A549 (cell line): ENCODE results near the gene GRIK4. TPM values are rescaled to one million over a fixed set of nuclear protein-coding genes. Genes with fewer than 3 reads are reported as not detected.

Source experiments
- ATAC-seq, 2 experiments: fragments of 200-7000 bp in 1 of 2; fragments of >200 bp in 1 of 2; cut with Nextera tagmentation in 1 of 2; cut with Tn5 transposase in 1 of 2; 3 replicates each; pipeline versions ENCODE4 v1.8.0 to v1.9.1; 2018 to 2020; ENCODE audit warnings: mild to moderate bottlenecking in 1 of 2, moderate library complexity in 1 of 2
- CTCF ChIA-PET: fragments of 300-600 bp; sonication (Branson Sonifier 250); formaldehyde crosslinking; extraction: SDS; loops from one replicate; lab custom pipeline; 2021; ENCODE audit warnings: antibody characterized with exemption, inconsistent platforms; lab: Yijun Ruan, JAX
- POLR2A ChIA-PET: fragments of 350-600 bp; formaldehyde crosslinking; extraction: SDS; loops from one replicate; lab custom pipeline; 2021; ENCODE audit warnings: antibody characterized with exemption, inconsistent platforms; lab: Yijun Ruan, JAX
- DNase-seq, 2 experiments: peaks; one replicate each; pipeline versions ENCODE4 v3.0.0 to v3.0.0-alpha.2; 2011 to 2016; ENCODE audit warnings: low read depth in 1 of 2, low spot score in 1 of 2
- FAIRE-seq: peaks from 2 replicates; lab custom pipeline; 2011; peaks lifted over from hg19 to GRCh38; lab: Jason Lieb, UNC
- H3K27ac ChIP-seq, 2 experiments: fragments of >200 bp; sonication (Bioruptor Twin); formaldehyde crosslinking; 3 replicates each; pipeline ENCODE4 v1.5.1; 2016 to 2017
- H3K4me1 ChIP-seq: fragments of >200 bp; sonication (Bioruptor Twin); formaldehyde crosslinking; 3 replicates; pipeline ENCODE4 v1.6.1; 2016
- H3K4me2 ChIP-seq: fragments of >200 bp; sonication (Bioruptor Twin); formaldehyde crosslinking; 3 replicates; pipeline ENCODE4 v1.6.1; 2016
- H3K4me3 ChIP-seq: fragments of >200 bp; sonication (Bioruptor Twin); formaldehyde crosslinking; 3 replicates; pipeline ENCODE4 v1.5.1; 2016
- H3K9me3 ChIP-seq: fragments of >200 bp; sonication (Bioruptor Twin); formaldehyde crosslinking; 3 replicates; pipeline ENCODE4 v1.6.1; 2016
- ATOH8 ChIP-seq: fragments of 250-450 bp; sonication (Bioruptor Pico); IDR thresholded peaks from 2 replicates; pipeline ENCODE4 v1.5.0; 2020; ENCODE audit warnings: low read depth, mild to moderate bottlenecking, moderate library complexity
- BCL3 ChIP-seq: fragments of >200 bp; sonication (Bioruptor Twin); formaldehyde crosslinking; IDR thresholded peaks from 3 replicates; pipeline ENCODE4 v1.6.1; 2016
- BHLHE40 ChIP-seq: IDR thresholded peaks from 2 replicates; pipeline ENCODE4 v1.6.1; 2012; ENCODE audit warnings: low read depth, low read length, inconsistent platforms
- CBX2 ChIP-seq: fragments of 200-600 bp; sonication (generic); IDR thresholded peaks from 2 replicates; pipeline ENCODE4 v1.6.1; 2016; ENCODE audit warnings: low read depth, mild to moderate bottlenecking, borderline replicate concordance
- CHD2 ChIP-seq: fragments of 150-350 bp; IDR thresholded peaks from 2 replicates; pipeline ENCODE4 v1.6.1; 2014; ENCODE audit warnings: low read length; ENCODE audit not compliant: partially characterized antibody
- CHD4 ChIP-seq: fragments of 200-600 bp; sonication (generic); IDR thresholded peaks from 2 replicates; pipeline ENCODE4 v1.6.1; 2016; ENCODE audit warnings: antibody characterized with exemption, mild to moderate bottlenecking, borderline replicate concordance
- E2F6 ChIP-seq: IDR thresholded peaks from 2 replicates; pipeline ENCODE4 v1.6.1; 2012; ENCODE audit warnings: low read depth, borderline replicate concordance
- EHF ChIP-seq: fragments of 250-450 bp; sonication (Bioruptor Pico); IDR thresholded peaks from 2 replicates; pipeline ENCODE4 v1.5.0; 2020; ENCODE audit warnings: mild to moderate bottlenecking
- EP300 ChIP-seq, 2 experiments: fragments of >200 bp; sonication (Bioruptor Twin); formaldehyde crosslinking; IDR thresholded peaks; 2 replicates in 1 of 2; 3 replicates in 1 of 2; pipeline ENCODE4 v1.6.1; 2016 to 2017
- FOXS1 ChIP-seq: fragments of 250-450 bp; sonication (Bioruptor Pico); IDR thresholded peaks from 2 replicates; pipeline ENCODE4 v1.5.0; 2020; ENCODE audit warnings: mild to moderate bottlenecking, moderate library complexity
- HDAC2 ChIP-seq: fragments of 200-600 bp; sonication (generic); IDR thresholded peaks from 2 replicates; pipeline ENCODE4 v1.6.1; 2016
- HES2 ChIP-seq: fragments of >200 bp; sonication (Bioruptor Twin); formaldehyde crosslinking; IDR thresholded peaks from 2 replicates; pipeline ENCODE4 v1.6.1; 2016
- JUN ChIP-seq, 2 experiments: fragments of >200 bp; sonication (Bioruptor Twin); formaldehyde crosslinking; IDR thresholded peaks; 2 replicates in 1 of 2; 3 replicates in 1 of 2; pipeline ENCODE4 v1.6.1; 2016 to 2017
- KDM1A ChIP-seq: fragments of 200-600 bp; sonication (generic); IDR thresholded peaks from 2 replicates; pipeline ENCODE4 v1.6.1; 2016; ENCODE audit warnings: low read depth, mild to moderate bottlenecking
- MAFK ChIP-seq: fragments of 450-650 bp; IDR thresholded peaks from 2 replicates; pipeline ENCODE4 v1.6.1; 2014; ENCODE audit not compliant: partially characterized antibody
- NR3C1 ChIP-seq: fragments of >200 bp; sonication (Bioruptor Twin); formaldehyde crosslinking; IDR thresholded peaks from 3 replicates; pipeline ENCODE4 v1.6.1; 2017
- POLR2AphosphoS2 ChIP-seq: conservative IDR thresholded peaks from 2 replicates; pipeline ENCODE4 v1.6.1; 2012; ENCODE audit warnings: low read length, improper control_type of control experiment, inconsistent platforms
- RARB ChIP-seq: fragments of 250-450 bp; sonication (Bioruptor Pico); IDR thresholded peaks from 2 replicates; pipeline ENCODE4 v1.8.0; 2021; ENCODE audit warnings: mild to moderate bottlenecking, moderate library complexity
- RNF2 ChIP-seq: fragments of 200-600 bp; sonication (generic); IDR thresholded peaks from 2 replicates; pipeline ENCODE4 v1.6.1; 2016; ENCODE audit warnings: low read depth, mild to moderate bottlenecking, antibody characterized with exemption, moderate library complexity, borderline replicate concordance
- ZC3H11A ChIP-seq: fragments of 450-650 bp; IDR thresholded peaks from 2 replicates; pipeline ENCODE4 v1.6.1; 2014; ENCODE audit warnings: antibody characterized with exemption, mild to moderate bottlenecking
- ZSCAN20 ChIP-seq: fragments of 250-450 bp; sonication (Bioruptor Pico); IDR thresholded peaks from 2 replicates; pipeline ENCODE4 v1.8.0; 2022; ENCODE audit warnings: mild to moderate bottlenecking, moderate library complexity
- WGBS: methylation state at CpG from one replicate; pipeline ENCODE4 v1.1.6; 2017; ENCODE audit errors: missing lambda C conversion rate; 5-methylcytosine and 5-hydroxymethylcytosine counted together
- polyA plus RNA-seq, 4 experiments: library from polyadenylated mRNA; depleted of rRNA in 3 of 4; stranded (reverse); fragments of >200 nt; fragmentation: RNase III in 1 of 4; extraction: RNeasy Plus Mini Kit Qiagen cat#74134 plus additional on column Dnase treatment in 1 of 4; gene quantifications; 2 replicates in 3 of 4; 3 replicates in 1 of 4; pipeline ENCODE4 v1.2.3, GENCODE V29; 2011 to 2017

The GRIK4 gene
- polyA plus RNA-seq, 2 of the 4 experiments (the other 2 are of a cell fraction), result 0.01 TPM; not detected in 1

GRCh38 chr11:120667934-120668333, 156.4 kb downstream of the GRIK4 start:
- ATAC-seq (no peak), FAIRE-seq (no peak), DNase-seq (no peak)
- H3K9me3 ChIP-seq, result no peaks in the 10 kb centered on the region
- ChIA-PET POLR2A (no interaction called here), CTCF (interaction anchor here (0.6 kb wide), 1 partner anchor 134 kb away, joined by 3 read pairs; no protein-coding TSS in a partner anchor)
- no peak overlapping the region for H3K4me2 ChIP-seq
- H3K27ac ChIP-seq, result no peak overlapping the region
- H3K4me3 ChIP-seq, result no peak overlapping the region
- H3K4me1 ChIP-seq, result no peaks in the 10 kb centered on the region
- whole genome bisulfite sequencing, result 0% methylated on average over 1 of the region's 1 CpG
- TF ChIP-seq RNF2 (no peak), ZC3H11A (no peak), CBX2 (no peak), JUN (IDR thresholded peaks at IDR 0.05) (no peak), ZSCAN20 (CRISPR knock-in tag) (no peak), CHD4 (no peak), KDM1A (no peak), E2F6 (no peak)

DNA sequence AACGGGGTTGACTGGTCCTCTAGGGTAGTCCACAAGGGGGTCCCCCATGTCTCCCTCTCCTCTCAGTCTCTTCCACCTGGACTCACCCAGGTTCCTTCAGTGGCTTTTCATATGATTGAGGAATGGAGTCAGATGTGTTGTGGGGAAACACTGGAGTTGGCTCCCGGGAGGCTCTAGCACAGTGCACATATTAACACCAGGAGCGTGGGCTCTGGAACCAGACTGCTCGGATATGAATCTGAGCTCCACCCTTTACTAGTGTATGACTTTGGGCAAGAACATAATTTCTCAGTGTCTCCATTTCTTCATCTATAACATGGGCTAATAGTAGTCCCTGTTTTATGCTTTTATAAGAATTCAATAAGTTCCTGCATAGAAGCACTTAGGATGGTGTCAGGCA, 157.0 kb downstream of the GRIK4 start:
- Histone ChIP-seq H3K9me3 (no peaks in the 10 kb centered on the region), H3K4me1 (no peaks in the 10 kb centered on the region), H3K4me2 (no peak overlapping the region), H3K27ac (no peak overlapping the region), H3K4me3 (no peak overlapping the region)
- ATAC-seq (no peak), DNase-seq (no peak), FAIRE-seq (no peak)
- 9% methylated on average over 4 of the region's 4 CpGs for WGBS
- CTCF ChIA-PET, result interaction anchor here (0.6 kb wide), 1 partner anchor 134 kb away, joined by 3 read pairs; no protein-coding TSS in a partner anchor
- POLR2A ChIA-PET, result no interaction called here
- TF ChIP-seq RARB (CRISPR knock-in tag) (no peak), CHD2 (no peak), JUN (IDR thresholded peaks at IDR 0.05) (no peak), FOXS1 (no peak), MAFK (no peak), HES2 (no peak), NR3C1 (no peak), EP300 (IDR thresholded peaks at IDR 0.05) (no peak), BCL3 (no peak), BHLHE40 (no peak), ATOH8 (CRISPR knock-in tag) (no peak)

DNA sequence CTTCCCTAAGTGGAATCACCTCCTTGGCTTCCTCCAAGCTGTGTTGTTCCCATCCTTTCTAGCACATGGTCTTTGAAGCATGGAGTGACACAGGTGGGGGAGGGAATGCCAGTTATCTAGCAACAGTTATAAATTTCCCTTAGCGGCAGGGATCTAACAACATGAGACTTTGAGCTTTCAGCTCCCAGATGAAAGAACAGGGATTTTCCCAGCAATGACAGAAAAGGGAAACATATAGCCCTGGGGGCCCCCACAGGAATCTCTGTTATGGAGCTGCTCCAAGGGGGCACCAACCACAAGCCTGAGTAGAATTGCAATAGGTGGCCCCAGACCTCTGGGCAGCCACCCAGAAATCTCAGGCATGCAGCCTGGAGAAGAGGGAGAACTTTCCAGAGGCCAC, 163.0 kb downstream of the GRIK4 start:
- no peak for FAIRE-seq

More for the DNA sequence above, 163.0 kb downstream of the GRIK4 start:
- 78% methylated on average over 1 of the region's 1 CpG for WGBS
- TF ChIP-seq EHF, result no peak
- TF ChIP-seq HDAC2, result no peak
- no peak for TF ChIP-seq POLR2AphosphoS2
- no peak for TF ChIP-seq EP300 (IDR thresholded peaks at IDR 0.05)
- TF ChIP-seq ZSCAN20 (CRISPR knock-in tag), result no peak
- no peak for TF ChIP-seq CHD2
- DNase-seq (no peak), ATAC-seq (no peak)
- Histone ChIP-seq H3K4me2 (no peak overlapping the region), H3K9me3 (no peaks in the 10 kb centered on the region), H3K4me3 (no peak overlapping the region), H3K4me1 (no peaks in the 10 kb centered on the region), H3K27ac (no peak overlapping the region)
- POLR2A ChIA-PET, result no interaction called here
- CTCF ChIA-PET, result interaction anchor here (4.2 kb wide), 1 partner anchor 11 kb away, joined by 23 read pairs; no protein-coding TSS in a partner anchor
